Endothelial cell of umbilical vein (primary cell): ENCODE measurements around the gene RFX2.

Experiments used
- EZH2 ChIP-seq: IDR thresholded peaks from 2 replicates; pipeline ENCODE4 v1.6.1; 2012; ENCODE audit warnings: borderline replicate concordance, low read depth, mild to moderate bottlenecking, moderate library complexity, low read length, inconsistent platforms; ENCODE audit not compliant: severe bottlenecking
- GATA2 ChIP-seq: IDR thresholded peaks from 2 replicates; pipeline ENCODE4 v1.7.0; 2011; ENCODE audit warnings: low read depth, mild to moderate bottlenecking, moderate library complexity, mixed read lengths, low read length; ENCODE audit not compliant: insufficient read length, insufficient read depth
- POLR2A ChIP-seq: IDR thresholded peaks from 2 replicates; pipeline ENCODE4 v1.6.1; 2012; ENCODE audit warnings: low read depth, mild to moderate bottlenecking, control low read depth, low read length
- POLR2AphosphoS5 ChIP-seq: IDR thresholded peaks from 2 replicates; pipeline ENCODE4 v1.6.1; 2012; ENCODE audit warnings: low read depth, mild to moderate bottlenecking, control low read depth, low read length, moderate library complexity; ENCODE audit not compliant: insufficient read depth
- TF ChIP-seq, protein P1 (sequence below), 2 donors: IDR thresholded peaks; 1 replicate in 1 of 2; 2 replicates in 1 of 2; pipeline ENCODE4 v1.5.1; 2011; ENCODE audit warnings: low read length in 2 of 2, mild to moderate bottlenecking in 2 of 2, moderate library complexity in 2 of 2, control low read depth in 1 of 2, inconsistent platforms in 1 of 2, low read depth in 1 of 2; ENCODE audit not compliant: insufficient read depth in 1 of 2; ENCODE audit errors: extremely low read depth in 1 of 2
- TF ChIP-seq, protein P2 (sequence below): IDR thresholded peaks from 2 replicates; pipeline ENCODE4 v1.6.1; 2011; ENCODE audit not compliant: insufficient read depth, insufficient read length

DNA sequence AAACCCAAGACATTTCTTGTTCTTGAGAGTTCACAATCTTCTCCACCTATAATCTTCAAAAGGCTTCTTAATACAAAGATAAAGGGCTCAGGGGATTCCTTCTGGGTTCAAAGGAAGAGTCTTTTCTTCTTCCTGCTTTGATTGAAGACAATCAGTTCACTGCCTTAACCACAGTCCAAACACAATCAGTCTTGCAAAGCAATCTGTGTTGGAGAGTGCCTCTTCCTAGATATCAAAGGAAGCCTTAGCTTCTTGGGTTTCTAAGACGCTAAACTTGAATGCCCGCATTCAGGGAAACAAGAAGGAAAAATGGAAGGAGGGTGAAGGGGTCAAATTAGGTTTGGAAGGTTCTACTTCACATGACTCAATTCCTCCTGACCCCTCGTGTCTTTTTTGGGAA is 159.6 kb downstream of the RFX2 start:
- TF ChIP-seq POLR2A = no peak
- TF ChIP-seq, protein P1, sequence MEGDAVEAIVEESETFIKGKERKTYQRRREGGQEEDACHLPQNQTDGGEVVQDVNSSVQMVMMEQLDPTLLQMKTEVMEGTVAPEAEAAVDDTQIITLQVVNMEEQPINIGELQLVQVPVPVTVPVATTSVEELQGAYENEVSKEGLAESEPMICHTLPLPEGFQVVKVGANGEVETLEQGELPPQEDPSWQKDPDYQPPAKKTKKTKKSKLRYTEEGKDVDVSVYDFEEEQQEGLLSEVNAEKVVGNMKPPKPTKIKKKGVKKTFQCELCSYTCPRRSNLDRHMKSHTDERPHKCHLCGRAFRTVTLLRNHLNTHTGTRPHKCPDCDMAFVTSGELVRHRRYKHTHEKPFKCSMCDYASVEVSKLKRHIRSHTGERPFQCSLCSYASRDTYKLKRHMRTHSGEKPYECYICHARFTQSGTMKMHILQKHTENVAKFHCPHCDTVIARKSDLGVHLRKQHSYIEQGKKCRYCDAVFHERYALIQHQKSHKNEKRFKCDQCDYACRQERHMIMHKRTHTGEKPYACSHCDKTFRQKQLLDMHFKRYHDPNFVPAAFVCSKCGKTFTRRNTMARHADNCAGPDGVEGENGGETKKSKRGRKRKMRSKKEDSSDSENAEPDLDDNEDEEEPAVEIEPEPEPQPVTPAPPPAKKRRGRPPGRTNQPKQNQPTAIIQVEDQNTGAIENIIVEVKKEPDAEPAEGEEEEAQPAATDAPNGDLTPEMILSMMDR (IDR thresholded peaks at IDR 0.05; ENCODE audit: extremely low read depth in 1 of 2, insufficient read depth in 1 of 2, low read depth in 1 of 2, low read length in 2 of 2) = no peak
- TF ChIP-seq, protein P2, sequence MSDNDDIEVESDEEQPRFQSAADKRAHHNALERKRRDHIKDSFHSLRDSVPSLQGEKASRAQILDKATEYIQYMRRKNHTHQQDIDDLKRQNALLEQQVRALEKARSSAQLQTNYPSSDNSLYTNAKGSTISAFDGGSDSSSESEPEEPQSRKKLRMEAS = no peak
- TF ChIP-seq POLR2AphosphoS5 = no peak
- TF ChIP-seq EZH2 = no peak
- no peak for TF ChIP-seq GATA2
